ENCODE measurements around the gene FCGR2B.

FCGR2B gene

DNA sequence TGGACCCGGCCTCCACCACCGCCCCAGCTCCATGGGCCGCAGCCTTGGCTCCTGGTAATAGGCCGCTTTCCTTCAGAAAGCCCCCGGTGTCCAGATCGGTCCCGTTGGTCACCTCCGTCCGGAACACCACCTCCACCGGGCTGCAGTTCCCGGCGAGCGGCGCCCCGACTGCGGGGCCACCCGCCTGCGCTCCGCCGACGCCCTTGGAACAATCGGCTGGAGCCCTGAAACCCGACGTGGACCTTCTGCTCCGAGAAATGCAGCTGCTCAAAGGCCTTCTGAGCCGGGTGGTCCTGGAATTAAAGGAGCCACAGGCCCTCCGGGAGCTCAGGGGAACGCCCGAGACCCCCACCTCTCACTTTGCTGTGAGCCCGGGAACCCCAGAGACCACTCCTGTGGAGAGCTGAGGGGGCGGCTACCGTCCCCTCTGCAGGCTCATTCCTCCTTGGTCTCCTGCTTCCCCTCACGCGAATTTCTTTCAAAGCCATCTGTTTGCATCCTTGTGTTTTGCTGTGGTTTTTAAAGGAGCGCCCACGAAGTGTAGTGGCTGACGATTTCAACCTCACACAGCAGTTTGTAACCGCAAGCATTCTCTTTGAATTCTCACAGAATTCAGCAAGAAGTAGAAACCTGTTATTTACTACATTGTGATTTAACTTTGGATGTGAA, 64.4 kb downstream of the FCGR2B start:
- no peak for DNase-seq (ENCODE audit: low read depth, low spot score)
- H3K27ac ChIP-seq = peak overlapping the region; percentile 92
